Inflammatory macrophage treated with lipopolysaccharide for 4 hours (primary cell): ENCODE results near the gene ZMYND11.
"Not testable (repeated sequence)": the region's sequence is repeated elsewhere in the genome, so short reads cannot be mapped to it uniquely, and the experiment has no call there.

ENCODE experiments used
- DNase-seq: peaks from one replicate; pipeline ENCODE4 v3.0.0-alpha.2; 2020

The ZMYND11 gene

DNA sequence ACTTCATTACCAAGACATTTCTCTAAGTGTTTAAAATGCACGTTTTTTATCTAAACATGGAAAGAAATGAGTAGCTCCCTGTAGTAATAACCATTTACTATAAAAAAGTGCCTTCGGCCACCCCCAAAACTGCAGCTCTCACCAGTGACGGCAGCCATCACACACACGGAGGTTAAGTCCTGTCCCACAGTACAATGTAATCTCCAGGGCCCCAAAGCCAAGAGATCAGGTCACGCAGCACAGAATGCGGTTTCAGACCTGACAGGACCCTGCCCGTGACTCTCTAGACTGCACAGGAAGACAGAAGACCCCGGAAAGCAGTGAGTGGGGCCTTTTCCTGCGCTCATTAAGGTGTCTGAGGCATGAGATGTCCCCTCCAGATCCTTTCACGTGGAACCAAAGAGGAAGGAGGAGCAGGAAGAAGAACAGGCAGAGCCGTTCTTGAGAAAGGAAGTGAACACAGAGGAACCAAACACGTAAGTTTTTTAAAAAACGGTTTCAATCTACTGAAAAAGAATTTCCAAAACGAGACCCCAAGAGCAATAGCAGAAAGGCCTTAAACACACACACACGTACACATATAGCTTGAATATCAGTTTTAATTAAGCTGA, 125.7 kb downstream of the ZMYND11 start:
- peak; percentile 2 for DNase-seq

GRCh38 chr10:264160-265073, 129.2 kb downstream of the ZMYND11 start:
- not testable (repeated sequence) for DNase-seq

- DNase-seq, result not testable (repeated sequence)
These were observed 129.8 kb downstream of the ZMYND11 start for GRCh38 chr10:265074-265440.

DNA sequence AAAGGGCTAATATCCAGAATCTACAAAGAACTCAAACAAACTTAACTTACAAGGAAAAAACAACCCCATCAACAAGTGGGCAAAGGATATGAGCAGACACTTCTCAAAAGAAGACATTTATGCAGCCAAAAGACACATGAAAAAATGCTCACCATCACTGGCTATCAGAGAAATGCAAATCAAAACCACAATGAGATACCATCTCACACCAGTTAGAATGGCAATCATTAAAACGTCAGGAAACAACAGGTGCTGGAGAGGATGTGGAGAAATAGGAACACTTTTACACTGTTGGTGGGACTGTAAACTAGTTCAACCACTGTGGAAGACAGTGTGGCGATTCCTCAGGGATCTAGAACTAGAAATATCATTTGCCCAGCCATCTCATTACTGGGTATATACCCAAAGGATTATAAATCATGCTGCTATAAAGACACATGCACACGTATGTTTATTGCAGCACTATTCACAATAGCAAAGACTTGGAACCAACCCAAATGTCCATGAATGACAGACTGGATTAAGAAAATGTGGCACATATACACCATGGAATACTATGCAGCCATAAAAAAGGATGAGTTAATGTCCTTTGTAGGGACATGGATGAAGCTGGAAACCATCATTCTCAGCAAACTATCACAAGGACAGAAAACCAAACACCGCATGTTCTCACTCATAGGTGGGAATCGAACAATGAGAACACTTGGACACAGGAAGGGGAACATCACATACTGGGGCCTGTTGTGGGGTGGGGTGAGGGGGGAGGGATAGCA, 130.7 kb downstream of the ZMYND11 start:
- not testable (repeated sequence) for DNase-seq

DNA sequence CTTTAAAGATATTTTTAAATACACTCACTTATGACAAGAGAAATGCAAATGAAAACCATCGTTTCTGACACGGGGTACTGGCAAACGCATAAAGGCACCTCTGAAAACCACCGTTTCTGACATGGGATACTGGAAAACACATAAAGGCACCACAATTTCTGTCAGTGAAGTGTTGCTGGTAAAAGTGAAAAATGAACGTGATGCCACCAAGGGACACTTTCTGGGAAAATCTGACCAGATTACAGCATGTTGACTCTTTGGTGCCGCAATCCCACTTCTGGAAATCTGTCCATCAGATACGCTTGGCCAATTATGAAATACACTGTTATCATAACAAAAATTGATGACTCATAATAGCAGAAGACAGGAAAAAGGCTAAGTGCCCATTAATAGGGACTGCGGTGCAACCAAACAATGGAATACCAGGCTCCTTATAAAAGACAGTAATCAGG, 131.7 kb downstream of the ZMYND11 start:
- DNase-seq, result no peak

GRCh38 chr10:267705-268104, 132.4 kb downstream of the ZMYND11 start:
- no peak for DNase-seq

DNA sequence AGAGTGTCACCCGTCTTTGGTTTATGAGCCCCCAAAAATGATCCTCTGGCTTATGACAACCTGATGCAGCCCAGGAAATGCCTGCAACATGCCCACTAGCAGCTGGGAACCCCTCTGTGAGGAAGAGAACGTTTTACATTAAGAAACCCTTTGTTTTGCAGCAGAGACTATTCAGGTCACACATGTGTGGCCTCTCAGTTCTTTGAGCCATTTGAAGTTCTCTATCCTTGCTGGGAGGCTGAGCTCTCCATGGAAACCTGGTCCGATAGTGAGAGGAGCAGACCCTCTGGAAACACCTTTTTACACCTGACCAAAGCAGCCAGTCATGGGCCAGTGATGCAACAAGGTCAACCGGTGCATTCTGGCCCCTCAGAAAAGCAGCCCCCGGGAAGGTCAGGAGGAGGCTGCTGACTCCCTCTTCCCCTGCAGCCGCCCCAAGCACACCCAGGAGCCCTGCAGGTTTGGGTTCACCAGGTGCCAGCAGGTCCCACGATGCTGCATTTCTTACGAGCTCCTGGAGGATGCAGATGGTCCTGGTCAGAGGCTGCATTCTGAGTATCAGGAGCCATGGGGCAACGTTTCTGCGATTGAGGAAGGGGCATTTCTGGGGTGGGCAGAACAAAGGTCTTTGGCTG, 134.3 kb downstream of the ZMYND11 start:
- no peak for DNase-seq

DNA sequence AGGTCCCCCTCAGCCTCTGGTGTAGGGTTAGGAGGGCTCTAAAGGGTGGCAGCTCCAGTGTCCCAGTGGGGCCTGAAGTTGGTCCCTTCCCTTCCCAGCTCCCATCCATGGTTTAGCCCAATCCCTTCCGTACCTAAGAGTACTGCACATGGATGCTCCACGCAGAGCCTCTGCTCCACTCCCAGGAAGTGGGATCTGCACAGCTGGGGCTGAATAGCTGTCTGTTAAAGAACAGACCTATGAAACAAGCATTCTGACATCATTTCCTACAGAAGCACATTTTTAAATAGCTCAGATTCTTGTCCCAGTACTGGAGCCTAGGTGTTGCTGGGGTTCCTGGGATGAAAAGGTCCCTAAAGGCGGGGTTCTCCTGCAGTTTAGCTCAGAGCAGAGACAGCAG, 135.9 kb downstream of the ZMYND11 start:
- no peak for DNase-seq

GRCh38 chr10:271722-272121, 136.5 kb downstream of the ZMYND11 start:
- DNase-seq, result no peak

DNA sequence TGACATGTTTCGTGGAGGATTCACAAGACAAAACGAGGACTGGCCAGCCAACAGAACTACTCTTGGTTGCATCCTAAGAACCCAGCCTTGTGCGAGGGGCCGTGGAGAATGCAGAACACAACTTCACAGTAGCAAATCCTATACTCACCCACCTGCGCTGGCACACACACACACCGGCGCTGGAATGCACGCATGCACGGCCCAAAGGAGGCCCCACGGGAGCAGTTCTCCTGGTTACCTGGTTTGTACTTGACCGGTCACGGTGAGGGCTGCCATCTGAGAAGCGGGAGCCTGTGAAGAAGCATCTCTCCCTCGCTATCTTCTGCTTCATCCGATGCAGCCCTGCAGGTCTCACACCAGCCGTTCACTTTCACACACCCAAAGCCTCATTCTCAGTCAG, 137.8 kb downstream of the ZMYND11 start:
- no peak for DNase-seq

DNA sequence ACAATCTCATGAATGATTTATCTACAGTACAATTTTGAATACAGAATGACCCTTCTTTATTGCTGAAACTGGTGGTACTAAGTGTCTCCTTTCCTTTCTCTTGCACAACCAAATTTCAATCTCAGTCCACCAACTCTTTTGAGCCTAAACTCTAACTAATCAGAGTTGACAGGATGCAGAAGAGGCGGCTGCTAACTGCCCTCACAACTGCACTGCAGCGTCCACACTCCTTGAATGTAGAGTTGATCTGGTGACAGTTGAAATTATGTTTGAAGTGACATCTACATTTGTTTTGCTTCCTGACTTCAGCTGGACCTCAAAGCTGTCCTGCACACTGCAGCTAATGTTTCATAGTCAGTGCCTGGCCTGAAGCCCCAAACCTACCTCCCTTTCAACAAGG, 139.6 kb downstream of the ZMYND11 start:
- no peak for DNase-seq

DNA sequence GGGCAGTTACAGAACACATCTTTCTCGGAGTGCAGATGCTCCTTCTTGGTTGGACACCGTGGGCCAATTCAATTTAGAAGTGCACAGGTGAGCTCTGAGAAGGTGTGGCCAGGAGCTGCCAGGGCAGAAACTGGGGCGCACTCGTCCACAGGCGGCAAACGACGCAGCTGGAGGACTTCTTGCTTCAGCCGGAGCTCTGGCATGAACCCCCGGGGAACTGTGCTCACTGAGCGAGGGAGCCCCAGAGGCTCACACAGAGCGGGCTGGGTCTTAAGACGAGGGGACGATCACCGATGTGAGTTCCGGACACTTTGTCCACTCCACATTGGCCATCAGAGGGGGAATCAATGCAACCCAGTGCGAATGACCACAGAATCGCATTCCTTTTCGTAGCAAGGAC, 140.4 kb downstream of the ZMYND11 start:
- no peak for DNase-seq

- DNase-seq, result no peak
These were observed 142.7 kb downstream of the ZMYND11 start for GRCh38 chr10:277963-278362.

DNA sequence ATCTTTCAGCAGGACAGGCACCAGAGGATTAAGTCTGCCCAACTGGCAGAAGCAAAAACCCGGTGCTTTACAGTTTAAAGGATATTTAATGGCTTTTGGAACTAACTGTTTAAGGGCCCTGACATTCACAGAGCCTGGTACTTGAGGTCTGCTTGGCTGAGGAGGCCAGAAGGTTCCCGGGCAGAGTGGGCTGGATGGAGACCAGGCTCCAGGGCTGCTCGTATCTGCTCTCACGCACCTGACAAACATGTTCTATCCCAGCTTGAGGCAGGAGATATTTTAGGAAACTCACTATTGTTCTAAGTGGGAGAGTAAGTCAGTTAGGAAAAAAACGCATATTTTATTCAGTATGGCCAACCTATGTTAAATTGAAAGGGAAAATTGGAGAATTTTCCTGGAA, 143.5 kb downstream of the ZMYND11 start:
- DNase-seq, result no peak

- no peak for DNase-seq
These were observed 144.0 kb downstream of the ZMYND11 start for GRCh38 chr10:279232-279631.

DNA sequence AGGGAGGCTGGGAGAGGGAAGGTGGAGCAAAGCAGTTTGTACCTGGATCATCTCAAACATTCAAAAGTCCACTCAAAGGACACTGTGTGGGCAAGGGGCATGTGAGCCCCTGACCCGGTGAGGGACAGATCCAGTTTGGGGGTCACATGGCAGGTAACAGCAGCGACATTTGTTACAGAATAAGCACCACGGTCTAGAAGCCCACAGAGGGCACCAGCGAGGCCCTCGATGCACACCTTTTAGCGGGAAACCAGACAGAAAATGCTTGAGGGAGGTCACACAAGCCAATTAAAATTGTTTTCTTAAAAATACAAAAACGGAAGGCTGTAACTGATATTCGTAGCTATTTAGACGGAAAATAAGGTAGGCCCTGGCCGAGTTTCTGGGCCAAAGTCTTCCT, 144.4 kb downstream of the ZMYND11 start:
- no peak for DNase-seq

GRCh38 chr10:282294-283139, 147.3 kb downstream of the ZMYND11 start:
- DNase-seq, result no peak

GRCh38 chr10:283140-283479, 147.9 kb downstream of the ZMYND11 start:
- DNase-seq, result no peak

- DNase-seq, result peak; percentile 18
These were observed 148.7 kb downstream of the ZMYND11 start for GRCh38 chr10:283916-284356.

GRCh38 chr10:285216-285615, 150.0 kb downstream of the ZMYND11 start:
- no peak for DNase-seq

GRCh38 chr10:287026-287709, 151.9 kb downstream of the ZMYND11 start:
- DNase-seq, result no peak

DNA sequence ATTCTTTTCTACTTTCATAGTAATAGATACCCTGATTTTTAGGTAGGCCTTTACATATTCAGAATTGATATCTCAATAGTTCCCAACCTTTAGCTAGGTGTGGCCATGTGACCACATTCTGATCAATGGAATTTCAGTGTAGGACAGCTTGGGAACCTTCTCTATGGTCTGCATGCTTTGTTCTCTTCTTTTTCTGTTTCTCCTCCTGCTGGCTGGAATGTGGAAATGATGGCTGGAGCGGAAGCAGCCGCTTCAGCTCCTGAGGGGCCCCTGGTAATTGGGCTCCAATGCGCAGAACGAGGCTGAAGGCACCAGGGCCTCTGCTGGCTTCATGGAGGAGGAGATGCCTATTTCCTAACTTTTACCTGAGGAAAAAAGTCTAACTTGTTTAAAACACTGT, 152.6 kb downstream of the ZMYND11 start:
- no peak for DNase-seq
